ENCODE data around the gene KREMEN1.

- TF ChIP-seq CTCF (IDR thresholded peaks at IDR 0.05; ENCODE audit: poor library complexity) = no peak
- no peak for TF ChIP-seq EZH2phosphoT487 (IDR thresholded peaks at IDR 0.05; ENCODE audit: low read depth, severe bottlenecking, unreplicated experiment)
- TF ChIP-seq EZH2 (IDR thresholded peaks at IDR 0.05; ENCODE audit: borderline replicate concordance) = no peak
Measured at GRCh38 chr22:29203488-29204454, 130.9 kb downstream of the KREMEN1 start.
